ENCODE data around the gene PRTN3. TPM values are rescaled to one million over a fixed set of nuclear protein-coding genes. Genes with fewer than 3 reads are reported as not detected.

Gene PRTN3
- polyA plus RNA-seq, 5 donors = 1.4 to 3.4 (median 2.2) TPM

DNA sequence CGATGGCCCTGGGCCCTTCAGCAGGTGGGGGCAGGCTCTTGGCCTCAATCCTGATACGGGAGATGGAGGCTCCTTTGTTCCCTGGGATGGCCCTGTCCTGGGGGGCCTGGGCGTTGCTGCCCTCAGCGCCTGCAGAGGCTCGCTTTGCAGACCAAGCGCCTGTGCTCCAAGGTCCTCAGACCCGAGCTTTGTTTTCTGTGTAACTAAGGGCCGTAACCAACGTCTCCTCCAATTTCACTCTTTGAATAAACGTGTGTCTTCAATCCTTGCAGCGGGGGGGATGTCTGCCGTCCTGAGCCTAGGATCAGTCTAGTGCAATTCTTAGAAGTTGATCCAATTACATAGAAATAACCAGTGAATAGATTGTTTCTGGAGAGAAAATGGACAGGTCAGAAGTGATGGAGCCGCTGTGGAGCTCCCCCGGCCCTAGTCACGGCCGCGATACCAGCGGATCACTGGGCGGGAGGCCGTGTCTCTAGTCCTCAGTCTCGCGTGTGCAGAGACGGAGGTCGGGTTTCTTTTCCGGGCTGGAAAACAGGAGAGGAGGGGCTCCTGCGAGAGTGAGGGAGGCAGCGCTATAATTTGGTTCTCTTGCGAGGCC is 38.2 kb upstream of the PRTN3 start:
- DNase-seq = no peak

DNA sequence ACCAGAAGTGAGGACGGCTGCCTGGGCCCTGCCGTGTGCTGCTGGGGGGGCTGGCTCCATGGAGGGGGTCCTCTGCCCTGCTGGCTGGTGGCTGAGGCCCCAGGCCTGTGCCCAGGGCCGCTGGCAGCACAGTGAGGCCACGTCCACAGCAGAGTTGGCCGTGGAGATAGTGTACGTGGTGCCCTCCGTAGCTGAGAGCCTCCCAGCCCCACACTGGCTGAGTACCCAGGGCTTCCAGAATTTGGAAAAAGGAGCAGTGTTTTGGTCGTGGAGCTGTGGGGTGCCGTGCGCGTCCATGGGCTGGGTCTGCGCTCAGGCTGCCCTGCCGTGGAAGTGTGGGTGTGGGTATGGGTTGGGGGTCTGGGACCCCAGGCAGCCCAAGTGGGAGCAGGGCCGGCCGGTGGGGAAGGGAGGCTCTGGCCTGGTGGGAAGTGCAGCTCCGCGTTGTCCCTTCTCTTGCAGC is 37.7 kb upstream of the PRTN3 start:
- no peak for DNase-seq

DNA sequence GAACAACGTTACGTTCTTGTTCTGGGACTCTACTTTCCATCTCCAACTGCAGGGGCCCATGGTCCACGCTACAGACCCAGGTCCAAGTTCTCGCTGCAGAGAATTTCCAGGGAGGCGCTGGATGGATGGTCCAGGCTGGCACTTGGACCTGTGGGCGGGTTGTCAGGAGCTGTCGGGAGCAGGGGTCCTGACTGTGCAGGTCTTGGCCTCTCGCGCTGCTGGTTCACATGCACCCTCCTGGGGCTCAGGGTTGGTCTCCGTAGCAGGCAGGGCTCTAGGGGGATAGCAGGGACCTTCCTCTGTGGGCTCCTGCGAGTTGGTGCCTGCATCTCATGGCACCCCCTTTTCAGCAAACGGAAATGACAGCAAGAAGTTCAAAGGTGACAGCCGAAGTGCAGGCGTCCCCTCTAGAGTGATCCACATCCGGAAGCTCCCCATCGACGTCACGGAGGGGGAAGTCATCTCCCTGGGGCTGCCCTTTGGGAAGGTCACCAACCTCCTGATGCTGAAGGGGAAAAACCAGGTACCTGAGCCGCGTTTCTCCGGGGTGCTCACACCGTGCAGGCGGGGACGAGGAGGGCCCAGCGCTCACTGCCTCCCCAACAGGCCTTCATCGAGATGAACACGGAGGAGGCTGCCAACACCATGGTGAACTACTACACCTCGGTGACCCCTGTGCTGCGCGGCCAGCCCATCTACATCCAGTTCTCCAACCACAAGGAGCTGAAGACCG is 36.9 kb upstream of the PRTN3 start:
- DNase-seq = no peak

DNA sequence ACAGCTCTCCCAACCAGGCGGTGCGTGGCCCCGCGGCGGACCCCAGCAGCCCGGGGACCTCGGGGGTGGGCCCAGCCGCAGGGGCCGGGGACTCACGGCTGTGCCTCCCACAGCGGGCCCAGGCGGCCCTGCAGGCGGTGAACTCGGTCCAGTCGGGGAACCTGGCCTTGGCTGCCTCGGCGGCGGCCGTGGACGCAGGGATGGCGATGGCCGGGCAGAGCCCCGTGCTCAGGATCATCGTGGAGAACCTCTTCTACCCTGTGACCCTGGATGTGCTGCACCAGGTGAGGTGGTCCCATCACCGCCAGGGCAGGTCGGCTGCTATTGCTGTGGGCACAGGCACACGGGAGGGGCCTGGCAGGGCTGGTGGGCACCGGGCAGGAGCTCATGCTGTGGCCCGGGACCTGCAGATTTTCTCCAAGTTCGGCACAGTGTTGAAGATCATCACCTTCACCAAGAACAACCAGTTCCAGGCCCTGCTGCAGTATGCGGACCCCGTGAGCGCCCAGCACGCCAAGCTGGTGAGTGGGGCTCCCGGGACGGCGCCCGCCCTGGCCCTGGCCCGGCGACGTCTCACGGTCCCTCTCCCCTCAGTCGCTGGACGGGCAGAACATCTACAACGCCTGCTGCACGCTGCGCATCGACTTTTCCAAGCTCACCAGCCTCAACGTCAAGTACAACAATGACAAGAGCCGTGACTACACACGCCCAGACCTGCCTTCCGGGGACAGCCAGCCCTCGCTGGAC is 36.2 kb upstream of the PRTN3 start:
- DNase-seq = no peak

DNA sequence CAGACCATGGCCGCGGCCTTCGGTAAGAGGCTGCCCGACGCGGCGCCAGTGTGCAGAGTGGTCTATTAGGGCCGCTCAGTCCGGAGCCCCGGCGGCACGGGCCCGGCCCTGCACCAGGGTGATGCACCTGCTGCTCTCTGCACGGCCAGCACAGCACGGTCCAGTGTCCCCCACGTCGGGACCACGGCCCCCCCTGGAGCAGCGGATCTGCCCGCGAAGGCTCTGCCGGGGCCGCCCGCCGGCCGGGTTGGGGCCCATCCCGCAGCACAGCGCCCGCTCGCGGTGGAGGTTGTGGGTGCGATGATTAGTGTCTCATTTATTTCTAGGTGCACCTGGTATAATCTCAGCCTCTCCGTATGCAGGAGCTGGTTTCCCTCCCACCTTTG is 35.6 kb upstream of the PRTN3 start:
- no peak for DNase-seq

DNA sequence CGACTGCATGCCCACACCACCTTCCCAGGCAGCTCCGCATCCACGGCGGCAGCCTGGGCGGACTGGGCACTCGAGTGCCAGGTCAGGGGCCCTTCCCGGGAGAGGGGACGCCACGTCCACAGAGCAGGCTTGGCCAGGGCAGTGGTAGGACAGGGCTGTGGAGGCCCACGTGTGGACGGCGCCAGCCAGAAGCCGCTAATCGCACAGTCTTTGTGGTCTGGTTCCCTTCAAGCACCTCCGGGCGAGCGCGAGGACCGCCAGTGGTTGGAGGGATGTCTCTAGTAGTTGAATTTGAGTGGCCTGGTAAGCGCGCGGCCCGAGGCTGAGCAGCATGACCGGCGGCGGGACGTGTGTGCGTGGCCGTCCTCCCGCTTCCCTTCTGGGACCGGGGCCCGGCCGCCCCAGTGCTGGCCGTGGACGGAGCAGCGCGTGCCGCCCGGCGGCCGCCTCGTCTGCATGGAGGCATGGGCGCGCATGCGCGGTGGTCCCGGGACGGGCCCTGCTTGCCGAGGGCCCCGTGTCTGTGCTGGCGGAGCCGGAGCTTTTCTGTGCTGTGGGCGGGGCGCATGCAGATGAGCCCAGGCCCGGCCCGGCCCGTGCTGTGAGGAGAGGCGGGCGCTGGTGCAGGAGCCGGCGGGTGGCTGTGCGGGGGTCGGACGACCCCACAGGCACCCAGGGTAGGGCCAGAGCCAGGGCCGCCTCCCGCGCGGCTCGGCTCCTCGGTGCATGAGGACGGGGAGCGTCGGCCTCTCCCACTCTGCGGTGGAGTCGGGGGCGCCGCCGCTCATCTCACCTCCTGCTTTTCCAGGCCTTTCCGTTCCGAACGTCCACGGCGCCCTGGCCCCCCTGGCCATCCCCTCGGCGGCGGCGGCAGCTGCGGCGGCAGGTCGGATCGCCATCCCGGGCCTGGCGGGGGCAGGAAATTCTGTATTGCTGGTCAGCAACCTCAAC is 34.9 kb upstream of the PRTN3 start:
- DNase-seq = no peak

DNA sequence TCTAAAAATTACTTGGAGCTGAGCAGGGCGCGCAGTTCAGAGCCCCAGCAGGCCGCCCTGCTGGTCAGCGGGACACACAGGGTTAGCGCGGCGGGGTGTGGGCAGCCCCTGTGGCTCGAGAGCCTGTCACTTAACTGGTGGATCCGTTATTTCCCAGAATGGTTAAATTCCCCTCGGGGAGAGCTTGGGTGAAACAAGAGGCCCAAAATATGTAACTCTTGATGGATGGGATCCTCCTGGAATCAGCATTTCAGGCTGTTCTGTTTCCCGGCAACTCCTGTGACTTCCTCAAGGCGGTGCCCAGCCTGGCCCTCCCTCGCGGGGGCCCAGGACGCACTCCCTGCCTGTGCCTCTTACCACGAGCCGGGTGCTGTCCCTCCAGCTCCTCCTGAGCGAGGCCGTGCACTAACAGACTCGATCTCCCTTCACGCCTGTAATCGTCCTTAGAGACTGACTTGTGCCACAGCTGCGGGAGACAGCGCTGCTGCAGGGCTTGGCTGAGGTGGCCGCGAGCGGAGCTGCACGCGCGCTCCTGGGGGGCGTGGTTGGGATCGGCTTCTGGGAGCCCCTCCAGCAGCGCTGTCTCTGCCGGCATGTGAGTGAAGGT is 33.9 kb upstream of the PRTN3 start:
- no peak for DNase-seq

DNA sequence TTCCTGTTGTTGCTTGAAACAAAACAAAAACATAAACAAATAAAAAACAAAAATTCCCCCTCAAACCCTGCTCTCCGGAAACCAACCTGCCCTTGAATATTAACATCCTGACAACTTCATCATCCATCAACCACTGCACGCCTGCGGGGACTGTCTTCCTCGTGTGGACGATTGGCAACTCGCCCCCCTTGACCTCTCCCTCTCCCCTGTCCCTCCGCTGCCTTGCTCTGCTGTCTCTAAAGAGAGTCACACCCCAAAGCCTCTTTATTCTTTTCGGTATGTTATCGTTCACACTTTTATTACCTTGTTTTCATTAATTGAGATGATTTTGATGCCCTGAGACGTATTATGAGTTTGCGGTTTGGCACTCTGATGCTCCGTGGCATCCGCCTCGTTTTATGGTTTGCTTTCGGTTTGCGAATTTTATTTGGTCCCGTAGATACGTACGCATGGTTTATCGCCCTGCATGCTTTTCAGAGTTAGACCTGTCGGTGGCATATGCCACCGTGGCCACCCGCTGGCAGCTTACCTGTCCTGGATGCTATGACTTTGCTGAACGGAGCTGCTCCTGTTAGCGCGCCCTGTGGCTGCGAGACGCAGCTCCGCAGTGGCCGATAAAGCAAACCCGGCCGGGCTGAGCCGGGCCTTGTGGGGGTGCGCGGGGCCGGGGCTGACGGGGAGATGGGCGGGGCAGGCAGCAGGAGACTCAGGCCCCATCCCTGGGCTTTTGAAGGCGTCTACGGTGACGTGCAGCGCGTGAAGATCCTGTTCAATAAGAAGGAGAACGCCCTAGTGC is 33.0 kb upstream of the PRTN3 start:
- DNase-seq = no peak

DNA sequence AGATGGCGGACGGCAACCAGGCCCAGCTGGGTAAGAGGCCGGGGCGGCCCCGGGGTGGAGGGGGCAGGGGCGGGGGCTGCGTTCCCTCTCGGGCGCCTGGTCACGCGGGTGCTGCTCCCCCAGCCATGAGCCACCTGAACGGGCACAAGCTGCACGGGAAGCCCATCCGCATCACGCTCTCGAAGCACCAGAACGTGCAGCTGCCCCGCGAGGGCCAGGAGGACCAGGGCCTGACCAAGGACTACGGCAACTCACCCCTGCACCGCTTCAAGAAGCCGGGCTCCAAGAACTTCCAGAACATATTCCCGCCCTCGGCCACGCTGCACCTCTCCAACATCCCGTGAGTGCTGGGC is 32.4 kb upstream of the PRTN3 start:
- no peak for DNase-seq

DNA sequence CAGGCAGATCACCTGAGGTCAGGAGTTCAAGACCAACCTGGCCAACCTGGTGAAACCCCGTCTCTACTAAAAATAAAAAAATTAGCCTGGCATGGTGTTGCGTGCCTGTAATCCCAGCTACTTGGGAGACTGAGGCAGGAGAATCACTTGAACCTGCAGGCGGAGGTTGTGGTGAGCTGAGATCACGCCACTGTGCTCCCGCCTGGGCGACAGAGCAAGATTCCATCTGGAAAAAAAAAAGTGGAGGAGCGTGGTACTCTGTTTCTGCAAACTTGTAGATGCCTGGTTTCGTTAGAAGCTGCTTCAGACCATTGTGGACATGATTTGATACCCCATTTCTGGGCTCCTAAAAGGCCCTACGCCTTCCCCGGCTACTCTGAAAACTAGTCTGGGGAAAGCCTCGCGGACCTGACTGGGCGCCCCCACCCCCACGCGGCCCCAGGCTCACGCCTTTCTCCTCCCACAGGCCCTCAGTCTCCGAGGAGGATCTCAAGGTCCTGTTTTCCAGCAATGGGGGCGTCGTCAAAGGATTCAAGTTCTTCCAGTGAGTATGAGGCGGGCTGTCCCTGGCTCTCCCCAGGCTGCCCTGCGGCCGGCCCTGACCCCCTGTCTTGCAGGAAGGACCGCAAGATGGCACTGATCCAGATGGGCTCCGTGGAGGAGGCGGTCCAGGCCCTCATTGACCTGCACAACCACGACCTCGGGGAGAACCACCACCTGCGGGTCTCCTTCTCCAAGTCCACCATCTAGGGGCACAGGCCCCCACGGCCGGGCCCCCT is 30.5 kb upstream of the PRTN3 start:
- no peak for DNase-seq

DNA sequence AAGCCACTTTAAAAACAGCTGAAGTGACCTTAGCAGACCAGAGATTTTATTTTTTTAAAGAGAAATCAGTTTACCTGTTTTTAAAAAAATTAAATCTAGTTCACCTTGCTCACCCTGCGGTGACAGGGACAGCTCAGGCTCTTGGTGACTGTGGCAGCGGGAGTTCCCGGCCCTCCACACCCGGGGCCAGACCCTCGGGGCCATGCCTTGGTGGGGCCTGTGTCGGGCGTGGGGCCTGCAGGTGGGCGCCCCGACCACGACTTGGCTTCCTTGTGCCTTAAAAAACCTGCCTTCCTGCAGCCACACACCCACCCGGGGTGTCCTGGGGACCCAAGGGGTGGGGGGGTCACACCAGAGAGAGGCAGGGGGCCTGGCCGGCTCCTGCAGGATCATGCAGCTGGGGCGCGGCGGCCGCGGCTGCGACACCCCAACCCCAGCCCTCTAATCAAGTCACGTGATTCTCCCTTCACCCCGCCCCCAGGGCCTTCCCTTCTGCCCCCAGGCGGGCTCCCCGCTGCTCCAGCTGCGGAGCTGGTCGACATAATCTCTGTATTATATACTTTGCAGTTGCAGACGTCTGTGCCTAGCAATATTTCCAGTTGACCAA is 29.8 kb upstream of the PRTN3 start:
- DNase-seq = no peak

DNA sequence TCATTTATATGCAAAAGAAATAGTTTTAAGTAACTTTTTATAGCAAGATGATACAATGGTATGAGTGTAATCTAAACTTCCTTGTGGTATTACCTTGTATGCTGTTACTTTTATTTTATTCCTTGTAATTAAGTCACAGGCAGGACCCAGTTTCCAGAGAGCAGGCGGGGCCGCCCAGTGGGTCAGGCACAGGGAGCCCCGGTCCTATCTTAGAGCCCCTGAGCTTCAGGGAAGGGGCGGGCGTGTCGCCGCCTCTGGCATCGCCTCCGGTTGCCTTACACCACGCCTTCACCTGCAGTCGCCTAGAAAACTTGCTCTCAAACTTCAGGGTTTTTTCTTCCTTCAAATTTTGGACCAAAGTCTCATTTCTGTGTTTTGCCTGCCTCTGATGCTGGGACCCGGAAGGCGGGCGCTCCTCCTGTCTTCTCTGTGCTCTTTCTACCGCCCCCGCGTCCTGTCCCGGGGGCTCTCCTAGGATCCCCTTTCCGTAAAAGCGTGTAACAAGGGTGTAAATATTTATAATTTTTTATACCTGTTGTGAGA is 29.2 kb upstream of the PRTN3 start:
- DNase-seq = no peak

DNA sequence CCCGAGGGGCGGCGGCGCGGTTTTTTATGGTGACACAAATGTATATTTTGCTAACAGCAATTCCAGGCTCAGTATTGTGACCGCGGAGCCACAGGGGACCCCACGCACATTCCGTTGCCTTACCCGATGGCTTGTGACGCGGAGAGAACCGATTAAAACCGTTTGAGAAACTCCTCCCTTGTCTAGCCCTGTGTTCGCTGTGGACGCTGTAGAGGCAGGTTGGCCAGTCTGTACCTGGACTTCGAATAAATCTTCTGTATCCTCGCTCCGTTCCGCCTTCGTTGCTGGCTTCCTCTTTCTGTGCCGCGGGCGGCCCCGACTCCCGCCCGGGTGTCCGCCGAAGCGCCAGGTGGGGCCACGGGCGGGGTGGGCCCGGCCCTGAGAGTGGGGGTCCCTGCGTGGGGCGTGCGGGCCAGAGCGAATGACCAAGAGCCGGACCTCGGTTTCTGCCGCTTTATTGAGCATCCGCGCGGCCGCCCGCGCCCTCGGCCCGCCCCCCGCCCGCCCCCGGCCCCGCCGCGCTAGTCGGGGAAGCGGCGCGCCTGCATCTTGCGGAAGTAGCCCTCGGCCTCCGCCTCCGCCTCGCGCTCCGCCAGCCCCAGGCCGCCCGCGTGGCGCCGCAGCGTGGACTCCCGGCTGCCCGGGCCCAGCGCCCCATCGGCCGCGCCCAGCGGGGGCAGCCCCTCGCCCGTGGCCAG is 28.6 kb upstream of the PRTN3 start:
- no peak for DNase-seq

DNA sequence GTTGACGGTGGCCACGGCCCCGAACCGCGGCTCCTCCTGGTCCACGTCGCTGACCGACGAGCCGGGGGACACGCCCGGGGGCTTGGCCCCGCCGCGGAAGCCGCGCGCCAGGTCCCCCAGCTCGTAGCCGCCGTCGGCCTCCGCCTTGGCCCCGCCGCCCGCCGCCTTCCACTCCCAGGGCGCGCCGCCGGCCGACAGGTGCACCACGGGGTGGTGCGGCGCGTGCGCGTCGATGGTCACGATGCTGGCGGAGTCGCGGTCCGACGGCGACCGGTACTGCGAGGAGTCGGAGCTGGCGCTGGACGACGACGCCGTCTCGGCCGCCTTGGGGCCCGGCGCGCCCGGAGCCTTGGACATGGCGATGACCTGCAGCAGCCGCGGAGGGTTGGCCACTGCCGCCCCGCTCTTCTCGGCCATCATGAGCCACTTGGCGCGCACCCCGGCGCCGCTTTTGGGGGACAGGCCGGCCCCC is 28.0 kb upstream of the PRTN3 start:
- DNase-seq = no peak

DNA sequence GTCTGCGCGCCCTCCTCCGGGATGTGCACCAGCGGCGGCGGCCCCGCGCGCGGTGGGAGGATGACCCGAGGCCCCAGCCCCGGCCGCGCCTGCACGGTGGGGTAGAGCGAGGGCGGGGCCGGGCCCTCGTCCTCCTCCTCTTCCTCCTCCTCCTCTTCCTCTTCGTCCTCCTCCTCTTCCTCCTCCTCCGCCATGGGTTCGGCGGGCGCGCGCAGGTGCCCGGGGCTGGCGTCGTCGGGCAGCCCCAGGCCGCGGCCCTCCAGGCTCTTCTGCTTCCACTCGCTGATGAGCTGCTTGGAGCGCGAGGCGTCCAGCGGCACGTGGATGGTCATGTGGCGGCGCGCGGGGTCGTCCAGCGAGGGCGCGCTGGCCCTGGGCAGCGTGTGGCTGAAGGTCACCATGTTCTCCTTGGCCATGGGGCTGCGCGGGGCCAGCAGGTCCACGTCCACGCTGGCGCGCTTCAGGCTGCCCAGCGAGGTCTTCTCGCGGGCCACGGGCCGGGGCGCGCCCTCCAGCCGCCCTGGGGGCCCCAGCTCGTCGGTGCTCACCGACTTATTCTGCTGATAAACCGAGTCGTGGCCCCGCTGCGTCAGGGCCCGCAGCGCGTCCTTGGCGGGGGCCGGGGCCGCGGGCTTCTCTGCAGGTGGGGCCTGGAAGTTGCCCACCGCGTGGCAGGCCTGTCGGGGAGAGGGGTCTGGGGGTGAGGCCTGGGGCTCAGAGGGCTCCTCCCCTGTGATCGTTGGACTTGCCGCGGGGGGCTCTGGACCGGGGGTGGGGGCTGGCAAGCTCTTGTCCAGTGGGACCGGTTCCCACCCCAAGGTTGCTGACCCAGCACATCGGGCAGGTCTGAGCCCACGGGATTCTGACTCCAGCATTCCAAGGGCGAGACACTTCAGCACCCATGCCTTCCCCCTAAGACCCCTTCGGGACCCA is 27.3 kb upstream of the PRTN3 start:
- no peak for DNase-seq

DNA sequence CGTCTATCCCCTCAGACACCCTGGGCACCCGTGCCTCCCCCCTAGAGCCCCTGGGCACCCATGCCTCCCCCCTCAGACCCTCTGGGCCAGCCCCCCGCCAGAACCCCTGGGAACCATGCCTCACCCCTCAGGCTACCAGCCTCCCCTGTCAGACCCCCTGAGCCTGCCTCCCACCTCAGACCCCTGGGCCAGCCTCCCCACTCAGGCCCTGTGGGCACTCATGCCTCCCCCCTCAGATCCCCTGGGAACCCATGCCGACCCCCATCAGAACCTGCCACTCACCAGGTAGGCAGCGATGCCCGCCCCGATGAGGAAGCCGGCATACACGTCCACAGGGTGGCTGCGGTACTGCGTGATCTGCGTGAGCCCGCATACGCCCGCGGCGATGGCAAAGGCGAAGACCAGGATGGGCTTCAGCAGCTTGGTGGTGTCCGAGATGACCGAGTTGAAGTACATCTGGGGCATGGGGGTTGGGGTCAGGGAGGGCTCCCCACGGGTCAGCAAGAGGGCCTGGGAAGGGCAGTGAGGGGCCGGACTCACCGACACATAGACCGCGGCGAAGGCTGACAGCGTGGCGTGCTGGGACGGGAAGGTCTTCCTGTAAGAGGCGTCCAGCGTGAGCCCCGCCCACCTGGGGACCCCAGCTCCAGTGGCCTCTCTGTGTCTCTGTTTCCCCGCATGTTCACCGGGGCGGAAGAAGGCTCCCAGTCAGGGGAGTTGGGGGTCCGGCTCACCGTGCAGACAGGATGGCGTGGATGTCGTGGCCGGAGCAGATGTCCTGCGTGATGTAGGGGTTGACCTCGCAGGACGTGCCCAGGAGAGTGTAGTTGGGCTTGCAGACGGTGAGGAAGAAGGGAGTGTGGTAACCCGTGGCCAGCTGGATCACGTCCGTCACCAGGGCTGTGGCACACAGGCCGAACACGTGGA is 26.4 kb upstream of the PRTN3 start:
- no peak for DNase-seq

Measured in right lung (tissue), 5 donors.